Endometrial microvascular endothelial cells (primary cell): ENCODE data around the gene GULP1. TPM values are rescaled to one million over a fixed set of nuclear protein-coding genes. Genes with fewer than 3 reads are reported as not detected.
"Not testable (repeated sequence)": the region's sequence is repeated elsewhere in the genome, so short reads cannot be mapped to it uniquely, and the experiment has no call there.

Experiments used
- in situ Hi-C: cut with HindIII; loops from 2 replicates; pipeline ENCODE4 v1.10.0; 2017; ENCODE audit warnings: low sequenced_read_pairs, low pct_unique_long_range_greater_than_20kb; ENCODE audit errors: inconsistent ontology term
- total RNA-seq: library from RNA; depleted of rRNA; stranded (reverse); fragments of >200 nt; gene quantifications from one replicate; pipeline ENCODE4 v1.2.3, GENCODE V29; 2015; ENCODE audit errors: inconsistent ontology term

Gene GULP1
- total RNA-seq, 1 donor from 2014 or later, result 34.9 TPM

- in situ Hi-C loops, result no loop called here
Observed at GRCh38 chr2:188601391-188601790, 309.7 kb downstream of the GULP1 start.

DNA sequence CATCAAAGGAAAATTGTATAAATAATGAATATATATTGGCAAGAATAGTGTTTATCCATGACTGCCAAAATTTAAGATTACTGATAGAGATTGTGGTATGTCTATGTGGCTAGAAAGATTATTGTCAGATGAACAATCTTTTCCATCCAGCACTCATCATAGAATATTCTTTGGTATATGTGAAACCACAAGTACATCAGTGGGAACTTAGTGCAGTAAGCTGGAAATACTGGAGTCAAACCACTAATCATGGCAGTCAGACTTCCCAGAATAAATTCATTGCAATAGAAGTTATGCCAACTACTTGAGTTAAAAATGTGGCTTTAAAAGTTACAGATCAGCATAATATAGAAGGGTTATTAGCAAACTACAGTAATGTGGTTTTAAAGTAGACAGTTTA is 310.3 kb downstream of the GULP1 start:
- in situ Hi-C loops, result no loop called here

DNA sequence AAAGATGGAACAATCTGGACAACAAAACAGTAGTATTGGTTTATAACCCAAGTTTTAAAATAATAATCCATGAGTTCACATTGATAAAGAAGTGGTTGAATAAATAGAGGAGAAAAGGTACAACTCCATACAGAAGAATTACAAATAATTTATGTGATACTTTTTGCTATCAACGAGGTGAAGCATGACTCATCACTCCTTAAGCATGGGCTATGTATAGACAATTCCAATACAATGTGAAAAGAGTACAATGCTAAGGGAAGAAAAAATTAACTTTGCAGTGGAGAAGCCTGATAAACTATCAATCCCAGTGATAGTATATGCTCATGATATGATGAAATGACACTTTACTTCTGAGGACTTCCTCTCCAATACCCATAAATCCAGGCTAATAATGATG is 312.9 kb downstream of the GULP1 start:
- in situ Hi-C loops, result no loop called here

DNA sequence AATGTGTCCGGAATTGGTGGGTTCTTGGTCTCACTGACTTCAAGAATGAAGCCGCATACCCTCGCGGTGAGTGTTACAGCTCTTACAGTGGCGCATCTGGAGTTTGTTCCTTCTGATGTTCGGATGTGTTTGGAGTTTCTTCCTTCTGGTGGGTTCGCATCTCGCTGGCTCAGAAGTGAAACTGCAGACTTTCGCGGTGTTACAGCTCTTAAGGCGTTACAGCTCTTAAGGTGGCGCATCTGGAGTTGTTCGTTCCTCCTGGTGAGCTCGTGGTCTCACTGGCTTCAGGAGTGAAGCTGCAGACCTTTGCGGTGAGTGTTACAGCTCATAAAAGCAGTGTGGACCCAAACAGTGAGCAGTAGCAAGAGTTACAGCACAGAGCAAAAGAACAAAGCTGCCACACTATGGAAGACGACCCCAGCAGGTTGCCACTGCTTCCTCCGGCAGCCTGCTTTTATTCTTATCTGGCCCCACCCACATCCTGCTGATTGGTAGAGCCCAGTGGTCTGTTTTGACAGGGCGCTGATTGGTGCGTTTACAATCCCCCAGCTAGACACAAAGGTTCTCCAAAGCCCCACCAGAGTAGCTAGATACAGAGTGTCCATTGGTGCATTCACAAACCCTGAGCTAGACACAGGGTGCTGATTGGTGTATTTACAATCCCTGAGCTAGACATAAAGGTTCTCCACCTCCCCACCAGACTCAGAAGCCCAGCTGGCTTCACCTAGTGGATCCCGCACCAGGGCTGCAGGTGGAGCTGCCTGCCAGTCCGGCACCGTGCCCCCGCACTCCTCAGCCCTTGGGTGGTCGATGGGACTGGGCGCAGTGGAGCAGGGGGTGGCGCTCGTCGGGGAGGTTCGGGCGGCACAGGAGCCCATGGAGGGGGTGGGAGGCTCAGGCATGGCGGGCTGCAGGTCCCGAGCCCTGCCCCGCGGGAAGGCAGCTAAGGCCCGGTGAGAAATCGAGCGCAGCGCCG is 314.2 kb downstream of the GULP1 start:
- in situ Hi-C loops, result not testable (repeated sequence)

GRCh38 chr2:188606596-188606995 is 314.9 kb downstream of the GULP1 start:
- in situ Hi-C loops, result not testable (repeated sequence)

- in situ Hi-C loops, result no loop called here
Observed at GRCh38 chr2:188607501-188607900, 315.8 kb downstream of the GULP1 start.

GRCh38 chr2:188609321-188610049 is 317.8 kb downstream of the GULP1 start:
- in situ Hi-C loops, result no loop called here

DNA sequence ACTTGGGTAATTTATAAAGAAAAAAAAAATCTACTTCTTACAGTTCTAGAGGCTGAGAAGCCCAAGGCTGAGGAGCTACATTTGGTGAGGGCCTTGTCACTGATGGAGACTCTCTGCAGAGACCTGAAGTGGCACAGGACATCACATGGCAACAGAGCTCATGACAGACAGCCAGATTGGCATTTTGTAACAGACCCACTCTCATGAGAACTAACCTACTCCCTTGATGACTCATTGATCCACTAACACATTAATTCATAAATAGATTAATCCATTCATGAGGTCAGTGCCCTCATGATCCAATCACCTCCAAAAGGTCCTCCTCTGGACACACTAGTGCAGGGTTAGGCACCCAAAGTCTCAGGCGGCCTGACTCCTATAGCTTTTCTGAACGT is 318.4 kb downstream of the GULP1 start:
- in situ Hi-C loops, result no loop called here

DNA sequence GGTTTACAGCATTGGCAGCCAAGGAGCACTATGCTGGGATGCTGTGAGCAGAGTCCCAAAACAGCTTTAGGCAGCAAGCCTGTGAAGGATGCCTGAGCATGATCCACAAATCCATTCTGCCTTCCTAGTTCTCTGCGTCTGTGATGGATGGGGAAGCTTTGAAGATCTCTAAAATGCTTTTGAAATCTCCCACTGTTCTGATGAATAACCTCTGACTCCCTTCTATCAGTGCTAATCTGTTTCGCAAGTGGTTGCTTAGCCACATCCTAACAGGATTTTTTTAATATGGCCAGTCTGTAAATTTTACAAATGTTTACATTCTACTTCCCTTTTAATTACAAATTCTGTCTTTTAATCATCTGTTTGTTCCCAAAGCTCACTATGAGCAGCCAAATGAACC is 319.2 kb downstream of the GULP1 start:
- in situ Hi-C loops, result no loop called here

GRCh38 chr2:188619146-188619545 is 327.5 kb downstream of the GULP1 start:
- in situ Hi-C loops, result no loop called here

DNA sequence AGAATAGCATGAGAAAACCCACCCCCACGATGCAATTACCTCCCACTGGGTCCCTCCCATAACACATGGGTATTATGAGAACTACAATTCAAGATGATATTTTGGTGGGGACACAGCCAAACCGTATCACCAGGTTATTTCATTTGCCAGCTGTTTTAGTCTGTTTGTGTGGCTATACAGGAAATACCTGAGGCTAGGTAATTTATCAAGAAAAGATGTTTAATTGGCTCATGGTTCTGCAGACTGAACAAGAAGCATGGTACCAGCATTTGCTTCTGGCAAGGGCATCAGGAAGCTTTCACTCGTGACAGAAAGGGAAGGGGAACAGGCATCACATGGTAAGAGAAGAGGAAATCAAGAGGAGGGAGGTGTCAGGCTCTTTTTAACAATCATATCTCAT is 329.2 kb downstream of the GULP1 start:
- in situ Hi-C loops, result no loop called here

GRCh38 chr2:188622601-188623260 is 331.1 kb downstream of the GULP1 start:
- in situ Hi-C loops, result no loop called here

GRCh38 chr2:188623995-188624643 is 332.4 kb downstream of the GULP1 start:
- in situ Hi-C loops, result no loop called here

GRCh38 chr2:188627471-188627870 is 335.8 kb downstream of the GULP1 start:
- in situ Hi-C loops, result no loop called here

DNA sequence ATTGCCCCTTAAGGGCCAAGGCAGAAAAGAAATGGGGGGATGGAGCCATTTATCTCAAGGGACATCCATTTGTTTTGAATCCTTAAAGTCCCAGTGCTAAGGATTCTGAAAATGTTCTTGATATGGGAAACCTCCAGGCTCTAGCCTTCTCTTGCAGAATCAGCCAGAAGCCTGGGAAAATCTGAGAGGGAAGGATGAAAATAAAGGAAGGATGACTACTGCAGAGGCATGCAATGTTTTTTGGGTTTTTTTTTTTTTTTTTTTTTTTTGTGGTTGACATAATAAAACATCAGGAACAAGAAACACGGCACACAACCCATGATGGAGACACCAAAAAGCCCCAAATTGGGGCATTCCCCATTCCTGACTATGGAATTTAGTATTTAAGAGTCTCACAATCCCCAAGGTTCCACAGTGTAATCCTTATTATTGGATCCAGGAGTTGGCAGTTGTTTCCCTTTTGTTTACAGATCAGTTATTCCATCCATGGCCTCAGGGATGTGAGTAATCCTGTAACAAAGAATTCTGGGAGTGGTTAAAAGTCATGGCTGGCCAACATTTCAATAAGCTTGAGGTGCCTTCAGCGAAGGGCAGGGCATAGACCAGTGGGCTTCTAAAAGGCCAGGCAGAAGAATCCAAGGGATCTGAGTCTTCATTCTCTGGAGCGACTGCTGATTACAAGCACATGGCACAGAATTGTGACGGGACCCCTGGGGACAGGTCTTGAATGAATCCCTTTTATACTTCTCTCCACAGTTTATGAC is 337.5 kb downstream of the GULP1 start:
- in situ Hi-C loops, result no loop called here

- in situ Hi-C loops, result no loop called here
Observed at GRCh38 chr2:188629753-188630527, 338.3 kb downstream of the GULP1 start.

- in situ Hi-C loops, result no loop called here
Observed at GRCh38 chr2:188631037-188631809, 339.5 kb downstream of the GULP1 start.
